ENCODE data around the gene TMEM175.
A peak's percentile ranks its signal among the peaks of the same experiment; 100 is the strongest.

TMEM175 gene

GRCh38 chr4:958696-959337 lies 26.6 kb downstream of the TMEM175 start:
- DNase-seq, result peak in 1 of 56 donors; percentile 18

- no peak for DNase-seq
Observed at GRCh38 chr4:959338-960139, 27.3 kb downstream of the TMEM175 start.

- no peak for DNase-seq
Observed at GRCh38 chr4:960140-960635, 27.9 kb downstream of the TMEM175 start.

- no peak for DNase-seq
Observed at GRCh38 chr4:960636-961350, 28.5 kb downstream of the TMEM175 start.

- DNase-seq, result no peak
Observed at GRCh38 chr4:961351-962230, 29.3 kb downstream of the TMEM175 start.

- no peak for DNase-seq
Observed at GRCh38 chr4:962231-963208, 30.3 kb downstream of the TMEM175 start.

GRCh38 chr4:963276-964225 lies 31.3 kb downstream of the TMEM175 start:
- no peak for DNase-seq

- no peak for DNase-seq
Observed at GRCh38 chr4:964346-965025, 32.2 kb downstream of the TMEM175 start.

GRCh38 chr4:965048-965765 lies 32.9 kb downstream of the TMEM175 start:
- DNase-seq, result no peak

GRCh38 chr4:965766-966134 lies 33.5 kb downstream of the TMEM175 start:
- DNase-seq, result no peak

- no peak for DNase-seq
Observed at GRCh38 chr4:966266-967112, 34.2 kb downstream of the TMEM175 start.

- no peak for DNase-seq
Observed at GRCh38 chr4:967113-968104, 35.1 kb downstream of the TMEM175 start.

- no peak for DNase-seq
Observed at GRCh38 chr4:968221-968620, 36.0 kb downstream of the TMEM175 start.

GRCh38 chr4:968621-969394 lies 36.5 kb downstream of the TMEM175 start:
- no peak for DNase-seq
